NOMO-1 treated with dmso at 0.1 percent for 144 hours (cell line): ENCODE data around the gene RABL2B.

ENCODE experiments used
- DNase-seq: peaks from one replicate; lab custom pipeline; 2025; ENCODE audit not compliant: unreplicated experiment; lab: John Stamatoyannopoulos, UW

RABL2B gene

DNA sequence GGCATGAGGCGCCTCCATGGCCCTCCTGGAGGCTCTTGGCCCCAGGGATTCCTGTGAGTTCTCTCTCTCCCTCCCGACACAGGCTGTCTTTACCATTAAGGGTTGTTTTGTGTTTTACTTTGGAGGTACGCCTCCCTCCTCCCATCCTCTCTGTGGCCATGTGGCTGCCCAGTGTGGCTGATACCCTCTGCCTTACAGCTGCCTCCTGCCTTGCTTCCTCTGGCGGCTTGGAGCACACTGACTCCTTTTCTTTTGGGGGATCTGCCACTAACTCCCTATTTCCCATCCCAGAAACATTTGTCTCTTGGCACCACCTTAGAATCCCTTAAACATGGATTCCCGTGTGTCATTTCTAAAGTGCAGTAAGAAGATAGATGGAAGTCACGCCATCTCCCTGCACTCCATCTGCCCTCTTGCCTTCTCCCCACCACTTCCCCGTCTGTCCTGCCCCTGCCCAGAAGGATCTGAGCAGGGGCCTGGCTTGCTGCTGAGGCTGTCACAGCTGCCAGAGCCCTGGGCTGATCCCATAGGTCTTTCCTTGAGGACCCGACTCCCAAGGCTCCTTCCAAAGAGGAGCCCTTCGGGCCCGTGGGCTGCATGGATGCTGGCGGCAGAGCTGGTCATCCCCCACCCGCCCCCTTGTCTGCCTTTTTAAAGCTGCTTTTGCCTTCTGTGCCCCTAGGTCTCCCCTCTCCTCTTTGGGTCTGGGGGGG is 60.6 kb downstream of the RABL2B start:
- no peak for DNase-seq

DNA sequence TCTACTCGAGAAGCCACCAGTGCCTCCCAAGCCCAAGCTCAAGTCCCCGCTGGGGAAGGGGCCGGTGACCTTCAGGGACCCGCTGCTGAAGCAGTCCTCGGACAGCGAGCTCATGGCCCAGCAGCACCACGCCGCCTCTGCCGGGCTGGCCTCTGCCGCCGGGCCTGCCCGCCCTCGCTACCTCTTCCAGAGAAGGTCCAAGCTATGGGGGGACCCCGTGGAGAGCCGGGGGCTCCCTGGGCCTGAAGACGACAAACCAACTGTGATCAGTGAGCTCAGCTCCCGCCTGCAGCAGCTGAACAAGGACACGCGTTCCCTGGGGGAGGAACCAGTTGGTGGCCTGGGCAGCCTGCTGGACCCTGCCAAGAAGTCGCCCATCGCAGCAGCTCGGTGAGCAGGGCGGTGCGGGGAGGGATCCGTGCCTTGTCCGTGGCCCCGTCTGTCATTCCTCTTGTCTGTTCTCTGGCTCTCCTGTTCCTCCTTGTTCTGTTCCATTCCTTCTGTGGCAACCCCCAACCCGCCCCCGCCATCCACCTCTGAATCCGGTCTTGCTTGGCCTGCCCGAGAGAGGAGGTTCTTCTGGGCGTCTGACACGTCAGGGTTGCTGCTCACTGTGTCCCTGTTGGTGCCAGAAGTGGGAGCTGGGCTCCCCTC is 61.3 kb downstream of the RABL2B start:
- no peak for DNase-seq

DNA sequence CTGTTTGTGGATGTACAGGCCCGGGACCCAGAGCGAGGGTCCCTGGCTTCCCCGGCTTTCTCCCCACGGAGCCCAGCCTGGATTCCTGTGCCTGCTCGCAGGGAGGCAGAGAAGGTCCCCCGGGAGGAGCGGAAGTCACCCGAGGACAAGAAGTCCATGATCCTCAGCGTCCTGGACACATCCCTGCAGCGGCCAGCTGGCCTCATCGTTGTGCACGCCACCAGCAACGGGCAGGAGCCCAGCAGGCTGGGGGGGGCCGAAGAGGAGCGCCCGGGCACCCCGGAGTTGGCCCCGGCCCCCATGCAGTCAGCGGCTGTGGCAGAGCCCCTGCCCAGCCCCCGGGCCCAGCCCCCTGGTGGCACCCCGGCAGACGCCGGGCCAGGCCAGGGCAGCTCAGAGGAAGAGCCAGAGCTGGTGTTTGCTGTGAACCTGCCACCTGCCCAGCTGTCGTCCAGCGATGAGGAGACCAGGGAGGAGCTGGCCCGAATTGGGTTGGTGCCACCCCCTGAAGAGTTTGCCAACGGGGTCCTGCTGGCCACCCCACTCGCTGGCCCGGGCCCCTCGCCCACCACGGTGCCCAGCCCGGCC is 62.1 kb downstream of the RABL2B start:
- no peak for DNase-seq

DNA sequence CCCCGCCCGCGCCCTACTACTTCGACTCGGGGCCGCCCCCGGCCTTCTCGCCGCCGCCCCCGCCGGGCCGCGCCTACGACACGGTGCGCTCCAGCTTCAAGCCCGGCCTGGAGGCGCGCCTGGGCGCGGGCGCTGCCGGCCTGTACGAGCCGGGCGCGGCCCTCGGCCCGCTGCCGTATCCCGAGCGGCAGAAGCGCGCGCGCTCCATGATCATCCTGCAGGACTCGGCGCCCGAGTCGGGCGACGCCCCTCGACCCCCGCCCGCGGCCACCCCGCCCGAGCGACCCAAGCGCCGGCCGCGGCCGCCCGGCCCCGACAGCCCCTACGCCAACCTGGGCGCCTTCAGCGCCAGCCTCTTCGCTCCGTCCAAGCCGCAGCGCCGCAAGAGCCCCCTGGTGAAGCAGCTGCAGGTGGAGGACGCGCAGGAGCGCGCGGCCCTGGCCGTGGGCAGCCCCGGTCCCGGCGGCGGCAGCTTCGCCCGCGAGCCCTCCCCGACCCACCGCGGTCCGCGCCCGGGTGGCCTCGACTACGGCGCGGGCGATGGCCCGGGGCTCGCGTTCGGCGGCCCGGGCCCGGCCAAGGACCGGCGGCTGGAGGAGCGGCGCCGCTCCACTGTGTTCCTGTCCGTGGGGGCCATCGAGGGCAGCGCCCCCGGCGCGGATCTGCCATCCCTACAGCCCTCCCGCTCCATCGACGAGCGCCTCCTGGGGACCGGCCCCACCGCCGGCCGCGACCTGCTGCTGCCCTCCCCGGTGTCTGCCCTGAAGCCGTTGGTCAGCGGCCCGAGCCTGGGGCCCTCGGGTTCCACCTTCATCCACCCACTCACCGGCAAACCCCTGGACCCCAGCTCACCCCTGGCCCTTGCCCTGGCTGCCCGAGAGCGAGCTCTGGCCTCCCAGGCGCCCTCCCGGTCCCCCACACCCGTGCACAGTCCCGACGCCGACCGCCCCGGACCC is 62.9 kb downstream of the RABL2B start:
- DNase-seq = no peak

DNA sequence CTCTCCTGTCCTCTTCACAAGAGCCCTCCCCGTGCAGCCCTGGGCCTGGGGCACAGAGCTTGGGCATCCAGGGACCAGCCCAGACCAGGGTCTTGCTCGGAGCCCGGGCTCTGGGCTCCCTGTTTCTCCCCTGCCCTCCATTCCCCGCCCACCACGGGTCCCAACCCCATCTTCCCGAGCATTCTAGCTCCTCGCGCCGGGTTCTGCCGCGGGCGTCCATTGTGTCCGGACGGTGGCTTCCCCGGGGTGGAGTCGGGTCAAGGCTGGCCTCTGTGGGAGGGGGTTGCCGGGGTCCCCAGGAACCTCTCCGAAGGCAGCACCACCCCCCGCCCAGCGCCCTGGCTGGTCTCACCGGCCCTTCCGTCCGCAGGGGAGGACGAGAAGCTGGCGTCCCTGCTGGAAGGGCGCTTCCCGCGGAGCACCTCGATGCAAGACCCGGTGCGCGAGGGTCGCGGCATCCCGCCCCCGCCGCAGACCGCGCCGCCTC is 63.6 kb downstream of the RABL2B start:
- DNase-seq = no peak

DNA sequence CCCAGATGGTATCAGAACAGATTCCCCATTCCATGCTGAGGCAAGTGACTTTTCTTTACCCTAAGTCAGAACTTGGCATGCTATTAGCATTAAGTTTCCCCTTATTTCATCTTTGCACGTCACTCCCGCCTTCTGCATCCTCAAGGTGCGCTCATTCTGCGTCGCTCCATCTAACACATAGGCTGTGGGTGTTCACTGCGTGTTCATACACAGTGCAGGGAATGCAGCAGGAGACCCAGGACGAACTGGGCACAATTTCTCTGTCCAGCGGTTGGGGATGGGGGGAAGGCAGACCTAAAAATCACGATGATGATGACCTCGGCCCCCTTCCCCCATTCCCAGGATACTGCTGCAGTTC is 65.1 kb downstream of the RABL2B start:
- no peak for DNase-seq

DNA sequence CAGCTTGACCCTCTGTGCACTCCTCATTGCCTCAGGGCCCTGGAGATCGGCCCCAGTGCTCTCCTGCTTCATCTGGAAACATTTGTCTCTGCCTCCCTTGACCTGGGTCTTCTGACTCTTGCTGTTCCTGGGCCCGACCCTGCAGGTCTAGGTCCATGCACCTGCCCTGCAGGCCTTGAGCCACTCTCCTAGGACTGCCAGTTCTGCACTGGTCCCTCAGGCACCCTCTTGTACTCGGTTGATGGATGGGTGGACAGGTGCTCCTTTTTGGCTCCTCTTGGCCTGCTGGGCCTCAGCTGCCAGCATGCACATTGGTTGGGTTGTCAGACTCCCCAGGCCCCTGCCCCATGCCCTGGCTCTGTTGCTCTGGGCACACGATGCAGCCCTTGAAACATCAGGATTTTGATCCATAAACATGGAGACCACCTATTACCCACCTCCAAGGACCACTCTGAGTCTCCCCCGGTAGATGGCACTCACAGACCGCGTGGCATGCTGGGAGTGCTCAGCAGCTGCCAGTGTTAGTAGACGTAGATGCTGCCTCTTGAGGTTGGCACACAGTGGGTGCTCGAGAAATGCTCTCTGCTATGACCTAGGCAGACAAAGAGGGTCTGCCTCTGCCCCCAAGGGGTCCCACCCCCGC is 65.6 kb downstream of the RABL2B start:
- no peak for DNase-seq
